ENCODE data around the gene SH3TC1.
A peak's percentile ranks its signal among the peaks of the same experiment; 100 is the strongest.

SH3TC1 gene

DNA sequence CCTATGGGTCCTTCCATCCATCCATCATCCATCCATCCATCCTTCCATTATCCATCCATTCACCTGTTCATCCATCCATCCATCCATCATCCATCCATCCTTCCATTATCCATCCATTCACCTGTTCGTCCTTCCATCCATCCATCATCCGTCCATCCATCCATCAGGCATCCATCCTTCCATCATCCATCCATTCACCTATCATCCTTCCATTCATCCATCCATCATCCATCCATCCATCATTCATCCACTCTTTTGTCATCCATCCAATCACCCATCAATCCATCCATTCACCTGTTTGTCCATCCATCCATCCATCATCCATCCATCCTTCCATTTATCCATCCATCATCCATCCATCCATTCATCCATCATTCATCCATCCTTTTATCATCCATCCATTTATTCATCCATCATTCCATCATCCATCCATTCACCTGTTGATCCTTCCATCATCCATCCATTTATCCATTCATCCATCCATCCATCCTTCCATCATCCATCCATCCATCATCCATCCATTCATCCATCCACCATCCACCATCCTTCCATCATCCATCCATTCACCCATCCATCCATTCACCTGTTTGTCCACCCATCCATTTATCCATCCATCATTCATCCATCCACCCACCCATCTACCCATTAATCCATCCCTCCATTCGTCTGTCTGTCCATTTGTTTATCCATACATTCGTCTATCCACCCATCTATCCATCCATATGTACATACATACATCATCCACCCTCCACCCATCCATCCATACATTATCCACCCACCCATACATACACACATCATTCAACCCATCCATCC is 34.8 kb downstream of the SH3TC1 start:
- DNase-seq, result no peak

DNA sequence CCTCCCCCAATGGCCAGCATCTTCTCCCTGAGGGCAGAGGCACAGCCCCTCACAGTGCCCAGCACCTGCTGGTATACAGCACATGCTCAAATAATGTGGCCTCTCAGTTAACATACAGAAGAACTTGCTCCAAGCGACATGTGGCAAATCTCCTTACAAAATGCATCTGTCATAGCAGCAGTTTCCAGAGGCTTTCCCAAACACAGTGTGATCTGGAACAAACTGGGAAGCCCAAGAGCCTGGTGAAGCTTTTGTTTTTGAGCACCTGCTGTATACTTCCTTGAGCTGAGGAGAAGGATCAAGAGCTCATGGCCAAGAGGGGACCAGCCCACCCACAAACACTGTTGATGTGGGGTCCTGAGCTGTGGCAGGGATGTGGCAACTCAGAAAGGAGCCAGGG is 35.6 kb downstream of the SH3TC1 start:
- no peak for DNase-seq

DNA sequence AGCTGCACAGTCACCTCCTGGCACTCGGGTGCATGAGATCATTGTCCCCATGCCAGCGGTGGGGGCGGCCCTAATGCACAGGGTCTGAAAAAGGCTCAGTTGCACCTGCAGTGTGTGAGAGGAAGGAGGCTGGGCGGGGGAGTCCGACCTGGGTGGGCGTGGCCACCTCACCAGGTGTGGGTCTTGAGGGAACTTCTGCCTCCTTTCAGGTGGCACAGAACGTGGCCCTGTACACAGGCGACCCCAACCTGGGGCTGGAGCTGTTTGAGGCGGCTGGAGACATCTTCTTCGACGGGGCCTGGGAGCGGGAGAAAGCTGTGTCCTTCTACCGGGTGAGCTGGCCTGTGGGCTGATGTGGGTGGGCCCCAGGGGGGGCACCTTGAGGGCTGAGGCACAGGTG is 36.1 kb downstream of the SH3TC1 start:
- no peak for DNase-seq

DNA sequence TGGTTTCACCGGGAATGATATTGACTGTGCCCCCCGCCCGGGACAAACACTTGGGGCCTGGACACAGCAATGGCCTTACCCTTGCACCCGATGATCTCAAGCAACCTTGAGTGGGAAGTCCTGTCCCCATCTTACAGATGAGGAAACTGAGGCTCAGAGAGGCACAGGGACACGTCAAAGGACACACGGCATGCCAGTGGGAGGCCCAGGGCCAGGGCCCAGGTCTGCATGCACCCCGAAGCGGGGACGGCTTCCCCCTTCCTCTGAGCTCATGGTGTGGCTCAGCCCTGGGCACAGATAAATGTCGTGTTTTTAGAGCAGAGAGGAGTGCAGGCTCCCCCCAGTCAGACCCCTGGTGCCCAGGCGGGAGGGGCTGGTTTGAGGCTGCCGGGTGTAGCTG is 36.6 kb downstream of the SH3TC1 start:
- no peak for DNase-seq

DNA sequence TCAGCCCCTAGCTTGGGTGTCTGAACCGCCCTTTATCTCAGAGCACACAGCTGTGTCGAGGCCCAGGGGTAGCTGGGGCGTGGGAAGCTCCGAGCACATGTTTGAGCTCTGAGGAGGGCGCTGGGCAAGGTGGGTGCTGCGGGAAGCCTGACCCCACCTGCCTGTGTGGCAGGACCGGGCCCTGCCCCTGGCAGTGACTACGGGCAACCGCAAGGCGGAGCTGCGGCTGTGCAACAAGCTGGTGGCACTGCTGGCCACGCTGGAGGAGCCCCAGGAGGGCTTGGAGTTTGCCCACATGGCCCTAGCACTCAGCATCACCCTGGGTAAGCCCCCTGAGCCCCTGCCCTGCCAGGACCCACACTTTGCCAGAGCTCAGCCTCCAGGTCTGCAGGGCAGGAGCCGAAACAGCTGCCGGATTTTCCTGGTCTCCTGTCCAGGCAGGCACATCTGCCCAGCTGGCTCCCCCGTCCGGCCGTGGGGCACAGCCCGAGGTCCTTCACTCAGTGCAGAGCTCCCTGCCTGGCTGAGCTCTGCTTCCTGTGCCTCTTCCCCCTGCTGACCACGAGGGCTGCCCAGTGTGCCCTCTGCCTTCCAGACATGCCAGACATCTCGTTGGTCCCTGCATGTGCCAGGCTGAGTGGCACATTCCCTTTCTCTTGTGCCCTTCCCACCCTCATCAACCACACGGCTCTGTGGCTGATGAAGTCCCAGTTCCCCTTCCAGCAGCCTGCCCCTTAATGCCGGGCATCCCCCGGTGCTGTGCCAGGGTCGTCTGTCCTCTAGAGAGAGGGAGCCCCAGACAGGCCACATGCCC is 37.2 kb downstream of the SH3TC1 start:
- no peak for DNase-seq

DNA sequence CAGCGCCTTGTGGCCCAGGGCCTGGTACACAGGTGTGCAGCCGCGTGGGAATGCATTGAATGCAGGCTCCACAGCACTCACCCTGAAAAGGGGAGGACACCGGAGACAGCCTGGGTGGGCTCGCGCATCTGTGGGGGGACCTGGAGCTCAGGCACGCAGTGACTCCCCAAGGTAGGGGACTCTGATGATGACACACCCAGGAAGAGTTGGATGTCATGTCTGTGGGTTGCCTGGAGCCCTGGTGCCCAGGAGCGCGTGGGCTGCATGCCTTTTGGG is 37.8 kb downstream of the SH3TC1 start:
- no peak for DNase-seq

DNA sequence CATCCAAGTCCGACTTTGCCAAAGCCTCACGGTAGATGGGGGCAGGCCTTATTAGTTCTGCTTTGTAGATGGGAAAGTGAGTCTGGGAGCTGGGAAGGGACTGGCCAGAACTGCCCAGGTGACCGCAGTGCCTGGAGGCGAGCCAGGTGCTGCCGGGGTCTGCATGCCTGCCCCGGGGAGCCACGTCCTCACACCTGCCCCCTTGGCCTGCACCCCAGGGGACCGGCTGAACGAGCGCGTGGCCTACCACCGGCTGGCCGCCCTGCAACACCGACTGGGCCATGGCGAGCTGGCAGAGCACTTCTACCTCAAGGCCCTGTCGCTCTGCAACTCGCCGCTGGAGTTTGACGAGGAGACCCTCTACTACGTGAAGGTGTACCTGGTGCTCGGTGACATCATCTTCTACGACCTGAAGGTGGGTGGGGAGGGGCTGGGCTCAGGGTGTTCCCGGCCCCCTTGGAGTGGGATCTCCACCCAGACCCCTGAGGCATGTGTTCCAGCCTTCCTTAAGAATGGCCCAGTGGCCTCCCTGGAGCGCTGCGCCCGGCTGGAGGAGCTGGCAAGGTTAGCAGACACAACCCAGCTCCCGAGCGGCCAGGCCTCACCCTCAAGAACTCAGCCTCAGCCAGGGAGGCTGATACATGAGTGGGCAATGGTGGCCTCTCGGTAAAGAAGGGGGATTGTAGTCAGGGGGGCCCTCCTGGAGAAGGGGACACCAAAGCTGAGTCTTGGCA is 38.3 kb downstream of the SH3TC1 start:
- DNase-seq, result no peak

DNA sequence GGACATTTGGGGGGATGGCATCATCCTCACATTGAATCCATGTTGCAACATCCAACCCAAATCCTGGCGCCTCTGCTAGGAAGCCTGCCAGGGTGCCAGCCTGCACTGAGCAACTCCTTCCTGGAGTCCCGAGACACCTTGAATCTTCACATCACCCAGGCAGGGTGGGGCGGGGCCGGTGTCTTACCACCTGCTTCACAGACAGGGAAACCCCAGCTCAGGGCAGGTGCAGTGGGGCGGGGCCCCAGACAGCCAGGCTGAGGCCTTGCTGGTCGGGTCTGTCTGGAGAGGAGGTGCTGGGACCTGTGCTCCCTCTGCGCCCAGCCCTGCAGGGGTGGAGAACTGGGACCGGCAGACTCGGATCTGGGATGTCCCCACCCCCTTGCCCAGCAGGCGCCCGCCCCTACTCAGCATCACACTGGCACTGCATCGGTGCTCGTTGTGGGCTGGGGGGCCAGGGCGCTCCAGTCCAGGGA is 39.0 kb downstream of the SH3TC1 start:
- DNase-seq, result no peak

DNA sequence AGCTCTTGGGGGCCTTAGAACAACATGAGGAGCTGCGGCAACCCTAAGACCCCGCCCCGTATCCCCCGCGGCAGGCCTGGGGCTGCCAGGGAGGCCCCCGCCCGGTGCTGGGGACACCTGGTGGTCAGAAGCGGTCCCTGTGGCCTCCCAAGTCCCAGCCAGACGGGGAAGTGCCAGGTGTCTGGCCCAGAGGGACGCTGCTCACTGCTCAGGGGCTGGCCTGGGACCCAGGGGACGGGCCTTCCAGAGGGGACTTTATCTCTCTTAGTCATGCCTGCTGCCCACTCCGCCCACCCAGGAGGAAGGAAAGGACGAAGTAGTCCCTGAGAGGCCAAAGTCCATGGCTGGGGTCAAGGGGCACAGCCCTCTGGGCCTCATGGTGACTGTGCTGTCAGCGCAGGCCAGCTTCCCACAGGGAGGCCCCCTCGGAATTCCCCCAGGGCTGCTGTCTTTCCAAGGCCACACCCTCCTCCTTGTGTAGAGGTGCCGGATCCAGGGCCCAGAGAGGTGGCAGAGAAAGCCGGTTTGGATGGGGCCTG is 39.5 kb downstream of the SH3TC1 start:
- DNase-seq, result no peak

DNA sequence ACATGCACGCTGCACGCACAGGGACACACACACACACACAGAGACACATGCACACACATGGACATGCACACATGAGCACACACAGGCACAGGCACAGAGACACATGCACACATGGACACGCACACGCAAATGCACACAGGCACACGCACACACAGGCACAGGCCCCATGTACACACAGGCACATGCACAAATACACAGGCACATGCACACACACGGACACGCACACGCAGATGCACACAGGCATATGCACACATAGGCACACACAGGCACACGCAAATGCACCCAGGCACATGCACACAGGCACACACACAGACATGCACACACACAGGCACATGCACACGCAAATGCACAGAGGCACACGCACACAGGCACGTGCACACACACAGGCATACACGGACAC is 40.1 kb downstream of the SH3TC1 start:
- no peak for DNase-seq

DNA sequence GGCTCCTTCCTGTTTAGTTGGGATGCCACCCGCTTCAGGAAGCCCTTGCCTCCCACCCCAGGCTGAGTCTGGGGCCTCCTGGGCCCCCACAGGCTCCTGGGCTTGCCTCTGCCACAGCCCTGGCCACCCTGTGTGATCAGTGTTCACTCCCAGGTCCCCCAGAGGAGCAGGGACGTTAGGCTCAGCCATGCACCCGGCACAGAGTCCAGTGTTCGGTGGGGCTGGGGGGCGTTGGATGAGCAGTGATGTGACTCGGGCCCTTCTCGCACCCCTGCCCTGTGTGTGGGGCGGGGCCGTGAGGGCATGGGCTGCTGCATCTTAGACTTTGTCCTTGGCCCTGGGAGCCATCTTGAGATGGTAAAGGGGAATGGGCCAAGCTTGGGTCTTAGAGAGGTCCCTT is 40.6 kb downstream of the SH3TC1 start:
- DNase-seq, result no peak

DNA sequence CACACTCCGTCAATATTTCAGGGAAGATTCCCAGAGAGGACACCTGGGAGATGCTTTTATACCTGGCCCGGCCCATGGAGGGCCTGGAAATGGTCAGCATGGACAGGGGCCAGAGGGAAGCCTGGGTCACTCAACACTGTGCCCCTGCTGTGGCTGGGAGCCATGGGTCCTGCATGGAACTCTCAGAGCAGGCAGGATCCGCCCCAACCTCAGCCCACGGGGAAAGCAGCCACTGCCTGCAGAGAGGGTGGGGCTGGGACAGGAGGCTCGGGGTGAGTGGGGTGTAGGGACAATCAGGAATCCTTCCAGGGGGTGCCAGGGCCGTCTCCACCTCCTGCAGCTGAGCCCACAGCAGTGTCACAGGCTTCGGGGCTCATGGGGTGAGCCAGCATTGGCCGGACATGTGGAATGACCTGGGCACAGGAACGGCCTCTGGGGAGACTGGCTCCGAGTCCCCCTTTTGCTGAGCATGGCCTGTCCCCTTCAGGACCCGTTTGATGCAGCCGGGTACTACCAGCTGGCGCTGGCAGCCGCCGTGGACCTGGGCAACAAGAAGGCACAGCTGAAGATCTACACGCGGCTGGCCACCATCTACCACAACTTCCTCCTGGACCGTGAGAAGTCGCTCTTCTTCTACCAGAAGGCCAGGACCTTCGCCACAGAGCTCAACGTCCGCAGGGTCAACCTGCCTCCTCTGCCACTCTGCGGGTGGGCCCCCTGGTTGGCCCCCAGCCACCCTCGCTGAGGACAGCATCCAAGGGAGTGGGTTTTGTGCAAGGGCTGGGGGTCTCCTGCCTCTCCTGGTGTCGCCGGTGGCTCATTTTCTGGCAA is 41.3 kb downstream of the SH3TC1 start:
- DNase-seq, result no peak

DNA sequence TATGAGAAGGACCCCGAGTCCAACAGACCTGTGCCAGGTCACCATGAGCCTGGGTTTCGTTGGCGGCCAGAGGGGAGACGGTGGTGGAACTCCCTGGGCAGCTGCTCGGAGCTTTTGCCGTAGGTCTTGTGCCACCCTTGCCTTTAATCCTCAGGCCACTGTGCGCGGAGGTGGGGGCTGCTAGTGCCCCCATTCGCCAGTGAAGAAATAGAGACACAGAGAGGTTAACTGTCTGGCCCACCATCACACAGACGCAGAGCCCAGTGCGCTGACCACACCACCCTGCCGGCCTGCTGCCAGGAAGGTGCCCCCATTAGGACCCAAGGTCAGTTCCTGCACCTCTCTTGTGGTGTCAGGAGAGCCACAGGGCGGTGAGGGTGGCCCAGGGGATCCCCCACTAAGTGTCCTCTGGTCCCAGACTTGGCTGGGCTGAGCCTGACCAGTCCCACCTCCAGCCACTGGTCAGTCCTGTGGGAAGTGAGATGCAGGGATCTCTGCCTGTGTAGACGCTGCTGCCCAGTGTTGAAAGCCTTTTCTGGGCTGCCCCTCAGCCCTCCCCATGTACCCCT is 42.2 kb downstream of the SH3TC1 start:
- DNase-seq, result no peak

DNA sequence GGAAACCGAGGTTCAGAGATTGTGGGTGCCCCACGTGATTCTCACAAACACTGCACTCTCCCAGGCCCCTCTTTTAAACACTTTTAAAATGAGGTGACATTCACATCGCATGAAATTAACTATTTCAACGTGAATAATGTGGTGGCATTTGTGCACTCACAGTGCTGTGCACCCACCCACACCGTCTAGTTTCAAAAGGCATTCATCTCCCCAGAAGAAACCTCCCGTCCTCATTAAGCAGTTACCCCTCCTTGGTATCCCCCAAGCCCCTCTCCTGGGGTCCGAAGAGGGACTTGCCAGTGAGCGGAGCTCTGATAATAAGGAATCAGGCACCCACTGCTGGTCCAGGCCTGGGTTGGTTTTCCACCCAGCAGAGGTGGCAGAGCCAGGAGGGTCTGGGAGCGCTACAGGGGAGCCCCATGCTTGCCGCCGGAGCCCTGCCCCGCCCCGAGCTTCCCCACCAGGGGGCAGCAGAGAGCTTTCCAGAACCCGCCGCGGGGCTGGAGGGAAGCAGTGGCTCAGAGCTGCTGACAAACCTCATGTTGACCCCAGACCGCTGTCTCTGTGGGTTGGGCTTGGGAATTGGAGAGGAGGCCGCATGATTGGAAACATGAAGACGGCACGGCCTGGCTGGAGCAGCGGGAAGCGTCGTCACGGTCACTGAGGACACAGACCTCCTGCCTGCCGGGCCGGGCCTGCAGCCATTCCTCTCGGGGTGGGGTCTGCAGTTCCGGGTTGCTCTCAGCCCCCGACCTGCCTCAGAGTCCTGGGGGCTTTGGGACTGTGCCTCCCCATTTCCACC is 43.0 kb downstream of the SH3TC1 start:
- DNase-seq, result peak; percentile 98

DNA sequence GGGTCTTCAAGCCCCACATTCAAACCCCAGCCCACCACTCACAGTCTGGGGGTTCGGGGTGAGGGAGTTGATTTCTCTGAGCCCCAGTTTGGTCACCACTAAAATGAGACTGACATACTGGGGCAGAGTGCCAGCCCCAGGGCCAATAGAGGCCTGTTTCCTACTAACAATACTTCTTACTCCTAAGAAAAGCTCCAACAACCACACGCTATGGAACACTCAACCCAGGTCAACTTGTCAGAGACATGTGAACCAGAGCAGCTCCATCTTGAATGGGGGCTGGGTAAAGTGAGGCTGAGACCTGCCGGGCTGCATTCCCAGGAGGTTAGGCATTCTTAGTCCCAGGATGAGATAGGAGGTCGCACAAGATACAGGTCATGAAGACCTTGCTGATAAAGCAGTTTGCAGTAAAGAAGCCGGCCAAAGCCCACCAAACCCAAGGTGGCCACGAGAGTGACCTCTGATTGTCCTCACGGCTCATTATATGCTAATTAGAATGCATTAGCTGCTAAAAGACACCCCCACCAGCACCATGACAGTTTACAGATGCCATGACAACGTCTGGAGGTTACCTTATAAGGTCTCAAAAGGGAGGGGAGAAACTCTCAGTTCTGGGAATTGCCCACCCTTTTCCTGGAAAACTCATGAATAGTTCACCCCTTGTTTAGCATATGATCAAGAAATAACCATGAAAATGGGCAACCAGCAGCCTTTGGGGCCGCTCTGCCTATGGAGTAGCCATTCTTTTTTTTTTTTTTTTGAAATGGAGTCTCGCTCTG is 43.9 kb downstream of the SH3TC1 start:
- no peak for DNase-seq

DNA sequence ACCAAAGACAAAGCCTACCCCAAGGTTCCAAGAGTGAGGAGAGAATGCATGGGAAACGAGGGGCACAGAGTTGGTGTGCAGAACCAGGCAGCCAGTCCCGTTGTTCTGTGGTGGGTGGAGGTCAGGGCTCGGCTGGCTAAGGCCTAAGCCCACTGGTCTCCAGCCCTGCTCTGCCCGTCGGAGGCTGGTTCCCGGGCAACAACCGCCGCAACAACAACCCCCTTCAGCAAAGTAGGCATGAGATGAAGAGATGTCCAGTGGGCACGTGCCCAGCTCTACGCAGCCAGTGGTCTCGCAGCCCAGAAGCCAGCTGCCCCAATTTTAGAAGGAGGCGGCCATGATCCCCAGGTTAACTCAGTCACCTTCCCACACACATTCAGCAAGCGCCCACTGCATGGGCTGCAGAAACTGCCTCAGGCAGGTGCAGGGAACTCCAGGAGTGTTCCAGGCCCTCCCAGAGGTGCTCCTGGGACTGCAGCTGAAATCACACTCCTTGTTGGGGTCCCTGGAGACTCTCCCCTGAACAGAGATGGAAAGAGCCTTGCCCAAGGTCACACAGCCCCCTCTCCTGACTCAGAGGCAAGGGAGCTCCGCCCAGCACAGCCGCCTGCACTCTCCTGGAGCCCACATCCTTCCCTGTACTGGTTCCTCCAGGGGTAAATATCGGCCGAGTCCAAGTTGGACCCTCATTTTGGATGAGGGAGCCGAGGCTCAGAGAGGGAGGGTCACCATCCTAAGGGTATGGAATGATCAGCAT is 45.1 kb downstream of the SH3TC1 start:
- DNase-seq, result no peak

DNA sequence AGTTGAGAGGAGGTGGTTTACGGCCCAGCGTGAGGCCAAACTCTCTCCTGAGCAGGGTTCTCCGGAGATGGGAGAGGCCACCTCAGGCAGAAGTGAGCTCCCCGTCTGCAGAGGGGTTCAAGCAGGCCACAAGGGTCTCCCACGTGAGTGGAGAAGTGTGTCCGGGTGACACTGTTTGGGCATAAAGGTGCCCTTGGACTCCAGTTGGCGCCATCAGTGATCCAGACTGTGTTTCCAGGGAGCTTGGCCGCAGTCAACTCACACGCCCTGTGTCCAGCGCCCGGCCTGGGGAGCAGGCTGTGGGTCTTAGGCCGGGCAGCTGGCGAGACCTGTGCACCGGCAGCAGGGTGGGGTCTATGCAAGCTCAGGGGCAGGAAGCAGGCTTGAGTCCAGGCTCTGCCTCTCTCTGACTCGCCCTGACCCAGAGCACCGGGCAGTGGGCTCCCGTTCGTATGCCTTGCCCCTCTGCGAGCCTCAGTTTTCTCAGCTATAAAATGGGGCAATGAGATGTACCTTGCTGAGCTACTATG is 45.9 kb downstream of the SH3TC1 start:
- no peak for DNase-seq

DNA sequence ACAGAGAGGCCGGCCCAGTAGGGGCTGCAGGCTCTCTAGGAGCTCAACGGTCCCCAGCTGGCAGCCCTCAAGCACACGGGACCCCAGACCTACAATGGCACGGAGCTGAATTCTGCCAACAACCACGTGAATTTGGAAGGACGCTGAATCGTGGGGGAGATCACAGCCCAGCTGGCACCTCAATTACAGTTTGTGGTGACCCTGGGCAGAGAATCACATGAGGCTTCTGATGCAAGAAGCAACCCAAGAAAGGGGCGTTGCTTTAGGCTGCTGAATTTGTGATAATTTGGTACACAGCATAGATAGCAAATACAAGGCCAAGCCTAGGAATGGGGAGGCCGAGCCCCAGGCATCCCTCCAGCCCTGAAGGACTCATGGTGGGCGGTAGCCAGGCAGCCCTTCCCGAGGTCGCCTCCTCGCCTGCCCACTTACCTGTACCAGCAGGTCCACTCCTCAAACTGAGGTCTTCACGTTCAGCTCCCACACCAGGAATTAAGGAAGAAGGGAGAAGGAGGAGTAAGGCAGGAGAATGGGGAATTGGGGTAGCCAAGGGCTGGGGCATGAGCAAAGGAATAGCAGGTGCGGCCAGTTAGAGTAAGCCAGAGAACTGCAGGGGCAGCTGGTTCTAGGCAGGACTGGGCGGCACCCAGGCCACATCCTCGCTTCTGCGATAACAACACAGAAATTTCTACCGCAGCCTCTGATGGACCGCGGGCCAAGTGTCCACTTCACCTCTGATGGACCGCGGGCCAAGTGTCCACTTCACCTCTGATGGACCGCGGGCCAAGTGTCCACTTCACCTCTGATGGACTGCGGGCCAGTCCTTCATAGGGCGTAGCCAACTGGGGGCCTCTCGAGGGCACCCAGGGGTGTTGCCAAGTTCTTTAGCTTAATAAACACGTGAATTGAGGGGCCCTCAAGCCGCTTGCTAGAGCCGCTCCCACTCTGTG is 47.1 kb downstream of the SH3TC1 start:
- DNase-seq, result no peak

All from activated CD8-positive, alpha-beta memory T cell treated with anti-CD3 and anti-CD28 coated beads for 24 hours (primary cell).